Measurements from ENCODE around the gene SLC6A11.

The SLC6A11 gene

DNA sequence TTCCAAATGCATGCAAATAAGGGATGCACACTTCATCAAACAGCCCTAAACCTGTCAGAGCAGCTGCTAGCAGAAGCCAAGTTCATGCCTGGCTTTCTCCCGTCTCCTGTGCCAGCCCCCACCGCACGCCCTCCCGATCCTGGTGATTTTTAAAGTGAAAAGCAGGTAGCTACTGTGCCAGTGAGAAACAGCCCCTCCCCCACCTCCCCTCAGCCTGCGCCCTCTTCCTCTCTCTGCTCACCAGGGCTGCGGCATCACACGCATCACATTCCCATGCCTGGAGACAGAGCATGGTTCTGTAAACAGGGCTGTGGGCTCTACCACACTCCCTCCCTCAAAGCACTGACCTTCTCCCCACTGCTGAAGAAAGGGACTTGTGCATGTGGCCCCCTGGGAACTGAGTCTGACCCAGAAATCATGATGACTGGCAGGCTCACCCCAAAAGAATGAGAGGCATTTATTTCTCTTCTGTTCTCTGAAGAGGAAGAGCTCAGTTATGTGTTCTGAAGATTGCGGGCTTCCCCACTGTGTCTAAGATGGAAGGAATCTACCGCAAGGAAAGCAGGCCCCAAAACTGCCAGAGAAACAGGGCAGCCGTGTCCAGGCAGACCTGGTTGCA, 162.0 kb downstream of the SLC6A11 start:
- H3K4me3 ChIP-seq (ENCODE audit: low read length in 2 of 2): no peak overlapping the region
- H3K4me1 ChIP-seq (ENCODE audit: control insufficient read depth, insufficient read depth, low read length): peaks cover 2% of the 10 kb centered on the region
- no peaks in the 10 kb centered on the region for H3K36me3 ChIP-seq (ENCODE audit: control insufficient read depth in 2 of 2, insufficient read depth in 2 of 2, low read length in 2 of 2)
- H3K9ac ChIP-seq (ENCODE audit: low read length in 2 of 2): no peak overlapping the region
- H3K9me3 ChIP-seq (ENCODE audit: control insufficient read depth in 2 of 2, low read length in 2 of 2): peaks cover 0 to 2% of the 10 kb centered on the region in 2 donors
- no peak overlapping the region for H3K27ac ChIP-seq (ENCODE audit: low read length)
- H3K27me3 ChIP-seq (ENCODE audit: control insufficient read depth in 1 of 2, insufficient read depth in 2 of 2, low read length in 2 of 2): peaks cover 0 to 15% of the 10 kb centered on the region in 2 donors

DNA sequence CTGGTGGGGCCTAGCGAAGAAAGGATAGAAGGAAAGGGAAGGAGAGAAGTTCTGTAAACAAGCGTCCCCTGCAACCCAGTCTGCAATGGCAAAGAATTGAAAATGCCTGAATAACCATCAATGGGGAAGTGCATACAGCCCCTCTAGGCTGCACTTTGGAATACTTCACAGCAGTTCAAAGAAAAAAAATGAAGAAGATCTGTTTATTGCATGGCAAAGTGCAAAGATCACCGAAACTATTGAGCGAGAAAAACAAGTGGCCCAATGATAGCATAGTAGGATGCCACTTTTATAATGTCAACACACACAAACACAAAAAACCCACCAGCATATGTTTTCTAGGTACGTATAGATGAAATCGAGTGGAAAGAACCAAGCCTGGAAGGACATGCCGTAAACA, 162.9 kb downstream of the SLC6A11 start:
- peaks cover 2% of the 10 kb centered on the region for H3K4me1 ChIP-seq (ENCODE audit: control insufficient read depth, insufficient read depth, low read length)
- H3K4me3 ChIP-seq (ENCODE audit: low read length in 2 of 2): no peak overlapping the region
- H3K9ac ChIP-seq (ENCODE audit: low read length in 2 of 2): no peak overlapping the region
- peaks cover 0 to 7% of the 10 kb centered on the region in 2 donors for H3K27me3 ChIP-seq (ENCODE audit: control insufficient read depth in 1 of 2, insufficient read depth in 2 of 2, low read length in 2 of 2)
- no peaks in the 10 kb centered on the region for H3K36me3 ChIP-seq (ENCODE audit: control insufficient read depth in 2 of 2, insufficient read depth in 2 of 2, low read length in 2 of 2)
- H3K9me3 ChIP-seq (ENCODE audit: control insufficient read depth in 2 of 2, low read length in 2 of 2): peaks cover 0 to 2% of the 10 kb centered on the region in 2 donors
- no peak overlapping the region for H3K27ac ChIP-seq (ENCODE audit: low read length)

DNA sequence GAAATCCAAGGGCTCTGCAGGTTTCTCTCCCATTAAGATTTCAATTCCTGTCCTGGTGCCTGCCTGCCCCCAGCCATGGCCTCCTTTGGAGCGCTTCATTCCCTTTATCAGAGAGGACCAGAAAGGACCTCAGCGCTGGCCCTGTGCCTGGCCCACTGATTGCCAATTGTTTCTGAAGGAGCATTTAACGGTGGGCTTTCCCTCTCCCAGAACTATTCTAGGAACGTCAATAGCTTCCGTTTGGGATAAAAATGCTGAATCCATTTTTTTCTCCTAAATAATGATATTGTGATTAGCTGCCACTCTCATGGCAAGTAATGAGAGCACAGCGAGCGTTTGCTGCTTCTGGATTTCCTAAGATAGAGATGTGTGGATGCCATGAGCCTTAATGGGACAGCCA, 164.3 kb downstream of the SLC6A11 start:
- Histone ChIP-seq H3K9me3 (ENCODE audit: control insufficient read depth in 2 of 2, low read length in 2 of 2) (peaks cover 0 to 2% of the 10 kb centered on the region in 2 donors), H3K4me1 (ENCODE audit: control insufficient read depth, insufficient read depth, low read length) (peaks cover 2% of the 10 kb centered on the region), H3K27ac (ENCODE audit: low read length) (no peak overlapping the region), H3K4me3 (ENCODE audit: low read length in 2 of 2) (no peak overlapping the region), H3K36me3 (ENCODE audit: control insufficient read depth in 2 of 2, insufficient read depth in 2 of 2, low read length in 2 of 2) (no peaks in the 10 kb centered on the region), H3K27me3 (ENCODE audit: control insufficient read depth in 1 of 2, insufficient read depth in 2 of 2, low read length in 2 of 2) (peaks cover 0 to 3% of the 10 kb centered on the region in 2 donors), H3K9ac (ENCODE audit: low read length in 2 of 2) (no peak overlapping the region)

DNA sequence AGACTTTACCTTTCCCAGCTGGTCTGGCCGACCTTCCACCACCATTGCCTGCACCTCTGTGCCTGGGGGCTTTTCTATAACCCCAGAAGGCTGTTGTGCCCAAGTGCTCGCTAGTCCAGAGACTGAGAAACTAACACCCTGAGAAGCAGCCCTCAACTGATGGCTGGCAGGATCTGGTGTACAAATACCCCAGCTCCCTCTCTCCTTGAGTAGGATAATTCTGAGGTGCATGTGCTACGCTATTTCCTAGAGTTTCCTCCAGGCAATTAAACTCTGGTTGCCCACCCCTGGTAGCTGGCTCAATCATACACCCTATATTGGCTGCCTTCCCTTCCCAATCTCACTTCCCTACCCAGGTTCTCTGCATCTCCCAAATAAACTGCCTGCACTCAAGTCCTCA, 165.0 kb downstream of the SLC6A11 start:
- Histone ChIP-seq H3K9me3 (ENCODE audit: control insufficient read depth in 2 of 2, low read length in 2 of 2) (no peaks in the 10 kb centered on the region), H3K4me3 (ENCODE audit: low read length in 2 of 2) (no peak overlapping the region), H3K27ac (ENCODE audit: low read length) (no peak overlapping the region), H3K27me3 (ENCODE audit: control insufficient read depth in 1 of 2, insufficient read depth in 2 of 2, low read length in 2 of 2) (peaks cover 0 to 3% of the 10 kb centered on the region in 2 donors), H3K36me3 (ENCODE audit: control insufficient read depth in 2 of 2, insufficient read depth in 2 of 2, low read length in 2 of 2) (no peaks in the 10 kb centered on the region), H3K4me1 (ENCODE audit: control insufficient read depth, insufficient read depth, low read length) (peaks cover 2% of the 10 kb centered on the region), H3K9ac (ENCODE audit: low read length in 2 of 2) (no peak overlapping the region)

DNA sequence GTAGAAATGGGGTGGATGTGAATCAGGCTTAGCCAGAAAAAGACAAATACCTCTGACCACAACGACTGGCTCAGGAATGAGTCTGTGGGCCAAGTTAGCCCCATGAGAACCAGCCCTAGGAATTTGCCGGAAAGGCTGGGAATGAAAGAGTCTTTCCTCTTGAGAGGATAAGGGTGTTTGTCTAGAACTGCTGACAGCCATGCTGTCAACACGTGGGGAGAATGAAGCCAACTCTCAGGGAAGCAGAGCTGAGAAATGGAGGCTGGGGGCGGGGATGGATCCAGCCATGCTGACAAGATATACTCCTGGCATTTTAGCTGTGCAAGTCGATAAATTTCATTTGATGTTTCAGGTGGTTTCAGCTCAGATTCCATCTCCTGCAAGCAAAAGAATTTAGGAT, 165.9 kb downstream of the SLC6A11 start:
- no peak overlapping the region for H3K4me3 ChIP-seq (ENCODE audit: low read length in 2 of 2)
- H3K9ac ChIP-seq (ENCODE audit: low read length in 2 of 2): no peak overlapping the region

DNA sequence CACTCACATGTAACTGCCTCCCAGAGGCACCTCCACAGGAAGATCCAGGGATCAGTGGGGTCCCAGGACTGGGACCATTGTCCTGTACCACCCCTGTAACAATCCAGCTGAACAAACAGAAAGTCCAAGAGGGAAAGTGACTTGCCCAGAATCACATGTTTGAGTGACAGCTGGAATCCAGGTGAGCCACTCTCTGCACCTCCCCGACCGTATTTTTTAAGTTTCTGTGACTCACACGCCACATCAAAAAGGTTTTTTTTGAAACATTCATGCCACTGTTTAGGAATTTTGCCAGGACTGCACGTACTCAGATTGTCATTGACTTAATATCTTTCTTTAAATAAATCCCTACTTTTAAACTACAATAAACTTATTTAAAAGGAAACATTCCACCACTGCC, 166.8 kb downstream of the SLC6A11 start:
- peaks cover 0 to 3% of the 10 kb centered on the region in 2 donors for H3K27me3 ChIP-seq (ENCODE audit: control insufficient read depth in 1 of 2, insufficient read depth in 2 of 2, low read length in 2 of 2)
- H3K27ac ChIP-seq (ENCODE audit: low read length): no peak overlapping the region
- peaks cover 2% of the 10 kb centered on the region for H3K4me1 ChIP-seq (ENCODE audit: control insufficient read depth, insufficient read depth, low read length)
- no peaks in the 10 kb centered on the region for H3K9me3 ChIP-seq (ENCODE audit: control insufficient read depth in 2 of 2, low read length in 2 of 2)
- H3K36me3 ChIP-seq (ENCODE audit: control insufficient read depth in 2 of 2, insufficient read depth in 2 of 2, low read length in 2 of 2): no peaks in the 10 kb centered on the region
- peak overlapping the region in 1 of 2 donors; percentile 35 for H3K4me3 ChIP-seq (ENCODE audit: low read length in 2 of 2)
- H3K9ac ChIP-seq (ENCODE audit: low read length in 2 of 2): no peak overlapping the region

More for the DNA sequence above, 165.9 kb downstream of the SLC6A11 start:
- peaks cover 2% of the 10 kb centered on the region for H3K4me1 ChIP-seq (ENCODE audit: control insufficient read depth, insufficient read depth, low read length)
- H3K27me3 ChIP-seq (ENCODE audit: control insufficient read depth in 1 of 2, insufficient read depth in 2 of 2, low read length in 2 of 2): peaks cover 0 to 3% of the 10 kb centered on the region in 2 donors
- no peaks in the 10 kb centered on the region for H3K36me3 ChIP-seq (ENCODE audit: control insufficient read depth in 2 of 2, insufficient read depth in 2 of 2, low read length in 2 of 2)
- H3K27ac ChIP-seq (ENCODE audit: low read length): no peak overlapping the region
- no peaks in the 10 kb centered on the region for H3K9me3 ChIP-seq (ENCODE audit: control insufficient read depth in 2 of 2, low read length in 2 of 2)

DNA sequence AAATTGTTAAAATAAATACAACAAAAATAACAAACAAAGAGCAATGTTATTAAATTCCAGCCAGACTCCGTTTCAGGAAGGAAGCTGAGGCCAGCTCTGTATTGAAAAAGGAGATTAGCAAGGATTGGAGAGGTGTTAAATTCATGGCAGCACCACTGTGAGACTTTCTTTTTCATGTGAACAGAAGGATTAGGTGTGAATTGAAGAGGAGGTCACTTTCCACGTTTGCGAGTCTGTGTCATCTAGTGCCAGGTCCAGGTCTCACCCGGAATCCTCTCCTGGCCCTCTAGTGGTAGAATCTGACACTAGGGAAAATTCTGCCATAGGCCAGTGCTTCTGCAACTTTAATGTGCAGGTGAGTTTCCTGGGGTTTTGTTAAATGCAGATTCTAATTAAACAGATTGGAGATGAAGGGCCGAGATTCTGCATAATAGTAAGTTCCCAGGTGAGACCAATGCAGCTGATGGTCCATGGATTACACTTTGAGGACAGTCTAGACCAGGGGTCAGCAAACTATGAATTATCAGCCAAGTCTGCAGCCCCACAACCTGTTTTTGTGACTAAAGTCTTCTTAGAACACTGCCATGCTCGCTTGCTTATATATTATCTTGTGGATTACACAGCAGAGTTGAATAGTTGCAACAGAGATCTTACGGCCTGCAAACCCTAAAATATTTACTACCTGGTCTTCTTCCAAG, 167.3 kb downstream of the SLC6A11 start:
- Histone ChIP-seq H3K4me1 (ENCODE audit: control insufficient read depth, insufficient read depth, low read length) (peaks cover 2% of the 10 kb centered on the region), H3K27me3 (ENCODE audit: control insufficient read depth in 1 of 2, insufficient read depth in 2 of 2, low read length in 2 of 2) (peaks cover 0 to 3% of the 10 kb centered on the region in 2 donors), H3K4me3 (ENCODE audit: low read length in 2 of 2) (peak overlapping the region in 1 of 2 donors; percentile 35), H3K36me3 (ENCODE audit: control insufficient read depth in 2 of 2, insufficient read depth in 2 of 2, low read length in 2 of 2) (no peaks in the 10 kb centered on the region), H3K9ac (ENCODE audit: low read length in 2 of 2) (peak overlapping the region in 1 of 2 donors; percentile 51), H3K27ac (ENCODE audit: low read length) (no peak overlapping the region), H3K9me3 (ENCODE audit: control insufficient read depth in 2 of 2, low read length in 2 of 2) (no peaks in the 10 kb centered on the region)

DNA sequence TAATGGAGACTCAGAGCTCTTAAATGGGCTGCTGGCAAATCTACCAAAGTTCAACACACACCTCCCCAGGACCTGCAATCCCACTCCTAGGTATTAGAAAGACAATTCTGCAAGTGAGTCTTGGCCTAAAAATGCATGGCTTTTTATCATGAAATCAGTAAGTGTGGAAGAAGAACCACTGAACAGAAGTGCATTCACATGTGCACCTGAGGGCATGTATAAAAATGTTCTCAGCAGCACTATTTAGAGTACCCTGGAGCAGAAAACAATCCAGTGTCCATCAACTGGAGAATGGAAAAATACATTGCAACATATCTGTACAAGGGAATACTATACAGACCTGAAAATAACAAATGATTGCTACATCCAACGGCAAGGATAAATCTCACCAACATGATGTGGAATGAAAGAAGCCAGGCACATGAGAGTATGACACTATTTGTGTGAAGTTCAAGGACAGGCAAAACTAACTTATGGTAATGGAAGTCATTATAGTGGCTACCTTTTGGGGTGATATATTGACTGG, 168.4 kb downstream of the SLC6A11 start:
- Histone ChIP-seq H3K9me3 (ENCODE audit: control insufficient read depth in 2 of 2, low read length in 2 of 2) (no peaks in the 10 kb centered on the region), H3K9ac (ENCODE audit: low read length in 2 of 2) (no peak overlapping the region), H3K4me1 (ENCODE audit: control insufficient read depth, insufficient read depth, low read length) (peaks cover 2% of the 10 kb centered on the region), H3K36me3 (ENCODE audit: control insufficient read depth in 2 of 2, insufficient read depth in 2 of 2, low read length in 2 of 2) (no peaks in the 10 kb centered on the region), H3K27ac (ENCODE audit: low read length) (no peak overlapping the region), H3K27me3 (ENCODE audit: control insufficient read depth in 1 of 2, insufficient read depth in 2 of 2, low read length in 2 of 2) (peaks cover 0 to 3% of the 10 kb centered on the region in 2 donors), H3K4me3 (ENCODE audit: low read length in 2 of 2) (no peak overlapping the region)

DNA sequence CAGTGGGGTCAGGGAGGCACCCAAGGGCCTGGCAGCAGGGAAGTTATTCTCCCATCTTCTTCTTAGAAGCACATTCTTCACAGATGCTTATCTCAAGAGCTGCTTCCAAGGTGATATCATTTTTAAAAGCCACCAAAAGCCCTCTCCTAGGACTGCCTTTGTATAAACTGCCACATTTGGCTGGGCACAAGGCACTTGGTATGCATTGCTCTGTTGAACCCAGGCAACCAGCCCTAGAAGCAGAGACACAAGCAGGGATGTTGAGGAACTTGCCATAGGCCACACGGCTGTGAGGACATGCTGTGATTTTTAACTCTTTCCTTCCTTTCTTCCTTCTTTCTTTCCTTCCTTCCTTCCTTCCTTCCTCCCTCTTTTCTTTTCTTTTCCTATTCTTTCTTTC, 169.2 kb downstream of the SLC6A11 start:
- Histone ChIP-seq H3K9ac (ENCODE audit: low read length in 2 of 2) (no peak overlapping the region), H3K27ac (ENCODE audit: low read length) (no peak overlapping the region), H3K36me3 (ENCODE audit: control insufficient read depth in 2 of 2, insufficient read depth in 2 of 2, low read length in 2 of 2) (no peaks in the 10 kb centered on the region), H3K4me1 (ENCODE audit: control insufficient read depth, insufficient read depth, low read length) (peaks cover 2% of the 10 kb centered on the region), H3K27me3 (ENCODE audit: control insufficient read depth in 1 of 2, insufficient read depth in 2 of 2, low read length in 2 of 2) (peaks cover 0 to 3% of the 10 kb centered on the region in 2 donors), H3K4me3 (ENCODE audit: low read length in 2 of 2) (no peak overlapping the region), H3K9me3 (ENCODE audit: control insufficient read depth in 2 of 2, low read length in 2 of 2) (no peaks in the 10 kb centered on the region)

DNA sequence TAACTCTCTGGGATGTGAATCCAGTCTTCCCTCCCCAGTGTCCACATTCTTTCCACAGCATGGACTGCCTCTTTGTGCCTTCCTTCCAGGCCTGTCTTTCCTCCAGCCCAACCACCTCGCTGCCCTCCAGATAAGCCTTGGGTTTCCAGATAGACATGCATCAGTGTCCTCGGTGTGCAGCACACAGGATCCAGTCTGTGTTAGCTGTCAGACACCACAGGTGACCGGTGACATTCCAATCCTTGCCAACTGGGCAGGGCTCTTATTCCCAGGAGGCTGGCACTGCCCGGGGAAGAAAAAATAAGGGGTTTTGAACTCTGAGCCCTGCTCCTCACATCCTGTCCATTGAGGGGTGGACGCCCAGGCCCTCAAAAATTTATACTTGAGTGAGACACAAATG, 170.6 kb downstream of the SLC6A11 start:
- Histone ChIP-seq H3K9ac (ENCODE audit: low read length in 2 of 2) (no peak overlapping the region), H3K4me3 (ENCODE audit: low read length in 2 of 2) (no peak overlapping the region), H3K27ac (ENCODE audit: low read length) (no peak overlapping the region), H3K9me3 (ENCODE audit: control insufficient read depth in 2 of 2, low read length in 2 of 2) (no peaks in the 10 kb centered on the region), H3K27me3 (ENCODE audit: control insufficient read depth in 1 of 2, insufficient read depth in 2 of 2, low read length in 2 of 2) (peaks cover 0 to 6% of the 10 kb centered on the region in 2 donors), H3K4me1 (ENCODE audit: control insufficient read depth, insufficient read depth, low read length) (peaks cover 2% of the 10 kb centered on the region), H3K36me3 (ENCODE audit: control insufficient read depth in 2 of 2, insufficient read depth in 2 of 2, low read length in 2 of 2) (no peaks in the 10 kb centered on the region)

All from stomach smooth muscle (tissue), 2 donors.